HK-2 (cell line): ENCODE measurements around the gene TRMO.

Source experiments
- DNase-seq: peaks from one replicate; pipeline ENCODE4 v3.0.0-alpha.2; 2018; ENCODE audit not compliant: unreplicated experiment

The TRMO gene

GRCh38 chr9:97859346-97859745 is 63.0 kb downstream of the TRMO start:
- DNase-seq, result no peak

- no peak for DNase-seq
Observed at GRCh38 chr9:97858826-97859225, 63.5 kb downstream of the TRMO start.

- no peak for DNase-seq
Observed at GRCh38 chr9:97858393-97858713, 63.9 kb downstream of the TRMO start.

- no peak for DNase-seq
Observed at GRCh38 chr9:97857606-97858392, 64.5 kb downstream of the TRMO start.

GRCh38 chr9:97856857-97857605 is 65.3 kb downstream of the TRMO start:
- DNase-seq, result no peak

- no peak for DNase-seq
Observed at GRCh38 chr9:97855899-97856298, 66.4 kb downstream of the TRMO start.

- DNase-seq, result no peak
Observed at GRCh38 chr9:97855486-97855875, 66.8 kb downstream of the TRMO start.

- DNase-seq, result peak; percentile 35
Observed at GRCh38 chr9:97854696-97855485, 67.4 kb downstream of the TRMO start.
